RKO (cell line): ENCODE results near the gene CNR1.

ENCODE experiments used
- DNase-seq: peaks from one replicate; pipeline ENCODE4 v3.0.0-alpha.2; 2016; ENCODE audit warnings: low spot score

CNR1 gene

DNA sequence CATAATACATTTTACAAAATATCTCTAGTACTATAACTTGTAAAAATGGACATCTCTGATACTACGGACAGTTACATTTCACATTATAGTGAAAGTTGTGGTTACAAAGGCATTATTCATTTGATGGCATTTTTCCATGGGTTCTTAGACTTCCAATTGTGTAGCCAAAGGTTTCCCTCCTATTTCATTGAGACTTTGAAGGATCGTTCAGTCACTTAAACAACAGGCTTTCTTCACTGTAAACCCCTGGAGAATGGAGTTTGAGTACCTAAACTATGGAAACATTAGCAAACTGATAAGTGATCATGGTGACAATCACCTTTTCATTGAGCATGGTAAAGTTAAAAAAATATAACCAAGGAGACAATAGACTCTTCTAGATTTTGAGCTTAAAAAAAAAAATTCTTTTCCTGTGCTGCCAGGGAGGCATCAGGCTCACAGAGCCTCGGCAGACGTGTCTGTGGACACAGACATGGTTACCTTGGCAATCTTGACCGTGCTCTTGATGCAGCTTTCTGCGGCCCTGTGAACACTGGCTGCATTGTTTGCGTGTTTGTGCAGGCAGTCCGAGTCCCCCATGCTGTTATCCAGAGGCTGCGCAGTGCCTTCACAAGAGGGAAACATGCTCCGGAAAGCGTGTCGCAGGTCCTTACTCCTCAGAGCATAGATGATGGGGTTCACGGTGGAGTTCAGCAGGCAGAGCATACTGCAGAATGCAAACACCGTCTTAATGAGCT lies 22.6 kb downstream of the CNR1 start:
- DNase-seq = no peak

DNA sequence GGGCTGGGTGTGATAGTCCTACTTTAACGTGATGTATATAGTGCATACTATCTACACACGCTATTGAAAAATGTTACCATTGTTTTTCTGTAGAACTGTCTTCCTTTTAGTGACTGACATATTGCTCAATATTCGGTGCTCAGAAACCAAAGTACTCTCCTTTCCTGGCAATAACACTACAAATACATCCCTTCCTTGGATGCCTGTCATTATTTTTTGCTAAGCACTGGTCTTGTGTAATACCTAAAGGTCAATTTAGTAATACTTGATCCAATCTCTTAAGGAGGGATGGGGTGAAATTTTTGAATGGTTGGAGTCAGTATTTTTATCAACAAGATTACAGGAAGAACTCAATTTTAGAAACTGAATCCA lies 23.9 kb downstream of the CNR1 start:
- no peak for DNase-seq

DNA sequence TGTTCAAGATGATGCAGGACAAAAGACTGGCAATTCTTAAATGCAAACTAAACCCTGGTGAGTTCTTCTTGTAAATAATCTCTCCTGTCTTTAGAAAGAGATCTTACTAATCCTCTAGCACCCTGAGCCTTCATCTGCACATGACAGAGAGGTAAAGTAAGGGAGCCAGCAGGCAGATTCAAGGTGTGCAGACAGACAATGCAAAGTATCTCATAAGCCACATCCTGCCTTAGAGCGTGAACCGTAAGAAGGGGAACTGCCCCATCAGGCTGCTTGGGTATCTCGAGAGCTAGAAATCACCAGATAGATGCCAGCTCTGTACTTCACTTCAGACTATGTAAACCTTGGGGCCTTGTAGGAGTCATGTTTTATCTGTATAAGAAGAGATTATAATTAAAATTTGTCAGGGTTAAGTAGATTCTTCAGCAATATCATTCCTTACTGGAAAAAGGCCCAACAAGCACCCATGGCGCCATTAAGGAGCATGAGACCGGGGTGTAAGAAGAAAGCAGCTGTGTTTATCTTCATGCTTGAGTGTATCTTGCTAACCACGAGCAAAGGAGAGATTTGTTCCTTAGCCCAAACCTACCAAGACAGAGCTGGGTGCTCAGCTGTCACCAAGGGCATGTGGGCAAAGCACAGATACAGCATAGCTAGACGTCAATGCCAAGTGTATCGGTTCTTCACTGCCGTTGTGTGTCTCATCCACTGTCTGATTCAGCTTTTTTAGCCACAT lies 24.4 kb downstream of the CNR1 start:
- DNase-seq = no peak

DNA sequence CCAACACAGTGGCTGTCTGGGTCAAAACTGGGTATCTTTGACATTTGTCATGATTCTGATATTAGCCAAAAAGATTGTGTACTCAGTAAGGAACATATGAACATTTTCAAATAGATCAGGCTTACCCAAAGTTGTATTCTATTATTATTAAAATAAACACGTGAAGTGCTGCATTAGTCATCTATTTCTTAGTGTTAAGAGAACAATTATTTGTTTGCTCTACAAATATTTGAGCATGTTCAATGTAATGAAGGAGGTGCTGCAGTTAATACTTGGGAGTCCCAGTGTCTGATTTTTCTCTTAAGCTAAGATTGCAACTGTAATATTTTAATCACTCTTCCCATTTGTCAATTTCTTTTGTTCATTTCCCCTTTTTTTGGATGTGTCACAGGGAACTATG lies 28.2 kb downstream of the CNR1 start:
- no peak for DNase-seq

DNA sequence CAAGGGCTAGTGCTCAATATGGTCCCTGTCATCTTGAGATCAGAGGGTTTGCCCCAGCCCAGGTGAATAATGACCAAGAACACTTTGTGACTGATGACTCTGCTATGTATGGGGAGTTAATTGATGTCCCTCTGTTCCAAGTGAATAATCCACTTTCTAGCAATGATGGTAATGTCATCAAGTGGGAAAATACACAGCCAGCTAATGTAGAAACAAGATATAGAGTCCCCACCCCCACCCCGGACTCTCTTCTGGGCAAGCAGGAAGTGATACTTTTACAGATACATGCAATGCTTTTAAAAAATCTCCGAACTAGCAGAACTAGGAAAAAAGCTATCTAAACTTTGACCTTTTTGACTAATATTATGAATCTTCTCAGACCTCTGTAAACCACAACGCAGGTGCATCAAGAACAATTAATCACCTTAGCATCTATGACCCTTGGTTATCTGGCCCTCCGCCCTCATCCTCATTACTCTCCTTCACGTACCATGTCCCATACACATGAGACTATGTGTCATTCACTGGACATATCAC lies 30.5 kb downstream of the CNR1 start:
- DNase-seq = no peak

DNA sequence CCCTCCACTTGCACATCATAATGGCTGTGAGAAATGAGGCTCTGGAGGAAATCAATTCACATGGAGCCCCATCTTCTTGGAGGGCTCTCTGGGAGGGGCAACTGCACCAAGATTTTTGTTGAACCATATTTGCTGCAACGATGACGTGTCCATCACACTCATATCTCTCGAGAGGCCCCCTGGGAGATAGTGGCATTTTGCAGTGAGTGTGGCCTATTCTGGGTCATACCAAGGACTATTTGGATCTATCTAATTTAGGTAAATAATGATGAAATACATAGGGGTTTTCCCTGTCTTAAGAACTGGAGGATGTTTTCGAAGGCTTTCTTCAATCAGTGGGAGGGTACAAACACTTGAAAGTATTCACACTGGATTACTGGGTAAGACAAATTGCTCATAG lies 31.6 kb downstream of the CNR1 start:
- no peak for DNase-seq

DNA sequence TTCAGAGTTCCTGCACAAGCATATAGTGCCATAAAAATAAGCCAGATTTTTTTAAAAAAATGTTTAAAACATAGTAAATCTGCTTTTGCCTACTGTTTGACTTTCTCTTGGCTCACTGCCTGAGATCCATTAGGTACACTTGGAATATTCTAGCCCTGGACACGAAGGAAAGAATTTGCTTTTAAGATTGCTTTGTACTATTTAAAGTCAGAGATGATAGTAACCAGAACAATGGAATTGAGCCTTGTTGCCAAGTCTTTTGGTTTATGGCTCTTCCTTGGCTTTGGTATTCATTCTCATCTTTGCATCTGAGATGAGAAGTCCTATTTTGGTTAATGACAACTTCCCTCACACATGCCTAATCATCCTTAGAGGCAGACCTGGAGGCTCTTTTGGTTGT lies 32.4 kb downstream of the CNR1 start:
- DNase-seq = no peak

DNA sequence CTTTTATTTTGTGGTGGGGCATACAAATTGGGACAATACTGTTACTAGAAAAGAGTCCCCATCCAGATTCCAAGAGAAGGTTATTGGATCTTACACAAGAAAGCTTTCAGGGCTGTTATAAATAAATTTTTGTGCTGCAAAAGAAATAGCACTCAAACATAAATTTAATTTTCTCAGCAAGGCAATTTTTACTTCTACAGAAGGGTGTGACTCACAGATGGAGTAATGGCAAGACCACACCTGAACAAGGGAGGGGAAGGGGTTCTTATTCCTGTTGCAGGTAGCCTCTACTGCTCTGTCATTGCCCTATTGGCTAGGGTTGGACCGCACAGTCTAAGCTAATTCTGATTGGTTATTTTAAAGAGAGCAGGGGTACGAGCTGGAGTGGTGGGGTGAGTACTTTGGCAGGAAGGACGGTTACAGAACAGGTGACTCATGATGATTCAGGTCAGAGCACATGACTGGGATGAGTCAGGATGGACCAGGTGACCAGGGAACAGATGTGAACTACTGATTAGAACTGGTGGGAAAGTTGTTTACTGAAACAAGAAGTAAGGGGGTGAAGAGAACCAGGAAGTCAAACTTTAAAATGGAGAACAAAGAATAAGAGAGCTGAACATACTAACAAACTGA lies 41.1 kb downstream of the CNR1 start:
- DNase-seq = peak; percentile 43

DNA sequence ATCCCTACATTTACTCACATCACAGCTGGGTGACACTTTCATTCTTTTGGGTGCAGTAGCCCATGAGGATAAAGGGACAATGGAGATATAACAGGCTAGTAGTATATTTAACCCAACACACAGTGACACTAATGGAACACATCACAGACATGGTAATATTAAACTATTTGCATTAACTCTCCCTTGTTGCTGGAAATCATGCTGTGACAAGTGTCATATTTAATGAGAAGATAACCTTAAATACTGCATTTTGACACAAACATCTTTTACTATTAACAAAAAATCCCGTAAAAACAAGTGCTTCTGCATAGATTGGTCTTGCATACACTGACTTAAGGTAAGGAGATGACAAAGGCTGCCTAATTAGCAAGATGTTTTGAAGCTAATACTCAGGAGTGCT lies 45.5 kb downstream of the CNR1 start:
- no peak for DNase-seq

DNA sequence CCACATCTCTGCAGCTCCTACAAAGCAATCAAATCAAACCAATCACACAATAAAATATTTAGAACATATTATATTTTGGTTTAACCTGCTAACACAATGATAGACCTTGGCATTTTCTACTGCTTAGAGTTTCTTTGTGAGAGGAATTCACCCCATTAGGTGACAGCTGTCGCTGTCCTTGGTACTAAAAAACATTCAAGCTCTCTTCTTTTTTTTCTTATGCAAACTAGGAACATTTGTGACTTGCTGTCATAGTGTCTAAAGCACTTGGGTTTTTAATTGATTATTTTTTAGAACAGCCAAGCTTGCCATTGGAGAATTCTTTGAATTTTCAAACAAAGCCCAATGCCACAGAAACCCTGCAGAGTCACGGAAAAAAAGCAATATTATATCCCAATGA lies 46.4 kb downstream of the CNR1 start:
- peak; percentile 30 for DNase-seq

DNA sequence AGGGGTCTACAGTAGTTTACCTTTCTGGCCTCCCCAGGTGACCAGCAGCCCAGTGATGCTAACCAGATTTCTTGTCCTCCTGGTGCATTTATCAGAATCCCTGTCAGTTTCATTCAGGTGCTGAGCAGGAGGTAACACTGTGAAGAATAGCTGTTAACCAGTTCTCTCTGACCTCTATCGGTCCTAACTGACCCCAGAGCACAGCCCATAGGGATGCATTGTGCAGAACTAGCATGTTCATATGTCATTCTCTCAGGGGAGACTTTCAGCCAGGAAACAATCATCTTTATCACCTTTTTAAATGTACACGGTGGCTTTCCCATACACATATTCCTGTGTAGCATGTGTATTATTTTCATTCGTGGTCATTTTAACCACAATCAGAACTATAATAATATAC lies 49.9 kb downstream of the CNR1 start:
- DNase-seq = no peak

DNA sequence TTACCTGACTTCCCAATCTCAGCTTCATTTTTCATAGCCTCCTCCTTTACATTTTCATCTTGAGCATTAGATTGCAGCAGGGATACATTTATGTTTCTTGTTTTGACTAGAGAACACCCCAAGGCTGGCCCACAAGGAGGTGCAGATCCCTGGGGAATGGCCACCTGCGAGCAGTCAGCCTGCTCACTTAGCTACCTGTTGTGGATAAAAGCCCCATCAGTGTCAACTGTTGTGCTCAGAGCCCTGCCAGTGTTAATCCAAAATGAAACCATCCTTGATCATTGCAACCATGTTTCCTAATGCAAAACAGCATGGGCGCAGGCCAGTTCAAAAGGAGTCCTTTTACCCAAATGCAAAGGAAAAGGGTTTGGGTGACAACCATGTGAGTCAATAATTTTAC lies 50.8 kb downstream of the CNR1 start:
- no peak for DNase-seq

DNA sequence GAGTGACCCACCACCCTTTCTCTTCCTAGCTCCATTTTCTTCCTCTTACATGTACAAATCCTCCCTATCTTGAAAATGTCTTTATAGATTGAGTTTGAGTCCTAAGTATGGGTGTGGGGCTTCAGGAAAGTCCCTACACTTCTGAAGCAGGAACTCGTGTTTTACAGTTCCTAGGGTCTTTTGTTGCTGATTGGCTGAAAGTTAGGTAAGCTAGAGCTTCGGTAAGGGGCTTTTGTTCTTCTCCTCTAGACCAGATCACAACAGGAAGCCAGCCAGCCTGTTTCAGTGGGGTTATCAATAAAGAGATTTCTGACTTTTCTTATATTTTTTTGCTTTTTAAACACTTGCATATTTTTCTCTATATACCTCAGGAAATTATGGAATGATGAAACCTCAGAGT lies 51.3 kb downstream of the CNR1 start:
- DNase-seq = no peak

DNA sequence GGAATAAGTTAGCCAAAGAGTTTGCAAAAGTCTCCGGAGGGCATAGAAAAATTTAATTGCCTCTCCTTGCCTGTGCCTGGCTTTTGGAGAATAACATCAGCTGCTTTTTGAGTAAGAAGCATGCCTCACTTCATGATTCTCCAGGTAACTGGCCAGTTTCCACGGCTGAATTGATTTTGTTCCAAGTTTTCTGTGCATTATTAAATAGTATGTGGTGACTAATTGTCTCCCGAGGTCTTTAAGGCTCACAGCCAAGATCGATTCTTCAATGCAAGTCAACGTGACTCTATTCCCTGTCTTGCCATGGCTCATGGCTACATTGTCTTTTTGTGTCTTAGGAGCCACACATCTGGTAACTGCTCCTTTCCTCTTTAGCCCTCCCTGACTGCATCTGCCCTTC lies 54.2 kb downstream of the CNR1 start:
- DNase-seq = no peak

DNA sequence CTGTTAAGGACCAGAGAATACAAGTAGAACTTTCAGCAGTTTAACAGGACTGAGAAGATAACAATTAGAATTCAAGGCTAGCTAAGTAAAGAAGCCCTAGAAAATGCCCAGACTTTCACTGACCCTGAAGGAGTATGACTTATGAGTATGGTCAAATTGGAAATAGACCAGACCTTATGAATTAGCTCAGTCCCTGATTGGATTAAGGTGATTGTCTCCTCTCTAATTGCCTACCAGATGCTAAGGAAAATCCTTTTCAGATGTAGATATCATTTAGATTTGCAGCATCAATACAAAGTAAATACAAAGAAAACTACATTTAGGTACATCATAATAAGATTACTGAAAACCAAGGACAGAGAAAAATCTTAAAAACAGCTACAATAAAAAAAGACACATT lies 58.9 kb downstream of the CNR1 start:
- DNase-seq = no peak

DNA sequence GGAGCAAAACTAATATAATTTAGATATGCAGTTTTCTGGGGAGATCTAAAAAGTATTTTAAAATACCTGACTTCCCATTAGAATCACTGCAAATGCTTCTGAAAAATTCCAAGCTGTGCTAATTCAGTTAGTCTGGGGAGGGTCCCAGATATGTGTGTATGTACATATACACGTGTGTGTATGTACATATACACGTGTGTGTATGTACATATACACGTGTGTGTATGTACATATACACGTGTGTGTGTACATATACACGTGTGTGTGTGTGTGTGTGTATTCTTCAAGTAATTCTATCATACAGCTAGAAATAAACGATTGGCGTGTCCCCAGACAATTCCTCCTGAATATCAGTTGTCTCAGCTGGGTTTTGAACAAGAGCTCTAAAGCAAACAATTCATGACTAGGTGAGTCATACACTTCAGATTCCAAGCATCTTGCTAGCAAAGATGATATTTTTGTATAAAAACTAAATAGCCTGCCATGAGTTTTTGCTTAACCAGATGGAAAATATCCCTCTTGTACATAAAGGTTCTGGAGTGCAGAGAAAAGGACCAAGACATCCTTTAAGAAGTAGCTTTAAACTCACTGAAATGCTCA lies 60.3 kb downstream of the CNR1 start:
- DNase-seq = no peak
